Nephron progenitor cell (in vitro differentiated cells): Measurements from ENCODE around the gene CGNL1.

Experiments
- DNase-seq: peaks from one replicate; pipeline ENCODE4 v3.0.0; 2021
- H3K27ac Mint-ChIP-seq: 2 replicates; pipeline ENCODE4 v1.8.0; 2021; ENCODE audit warnings: mild to moderate bottlenecking, moderate library complexity, mixed read lengths
- H3K27me3 Mint-ChIP-seq: 2 replicates; pipeline ENCODE4 v1.8.0; 2021; ENCODE audit warnings: mild to moderate bottlenecking, low read depth, mixed read lengths; ENCODE audit not compliant: poor library complexity
- H3K36me3 Mint-ChIP-seq: 2 replicates; pipeline ENCODE4 v1.8.0; 2021; ENCODE audit warnings: low read depth, mixed read lengths
- H3K4me1 Mint-ChIP-seq: 2 replicates; pipeline ENCODE4 v1.8.0; 2021; ENCODE audit warnings: mixed read lengths
- H3K4me3 Mint-ChIP-seq: 2 replicates; pipeline ENCODE4 v1.8.0; 2021; ENCODE audit warnings: mild to moderate bottlenecking, moderate library complexity, mixed read lengths
- H3K9me3 Mint-ChIP-seq: 2 replicates; pipeline ENCODE4 v1.8.0; 2021; ENCODE audit warnings: mild to moderate bottlenecking, moderate library complexity, mixed read lengths
- TF ChIP-seq, protein P1 (sequence below): fragments of 200-600 bp; sonication (generic); IDR thresholded peaks from 2 replicates; pipeline ENCODE4 v1.5.0; 2021; ENCODE audit warnings: antibody characterized with exemption

The CGNL1 gene

DNA sequence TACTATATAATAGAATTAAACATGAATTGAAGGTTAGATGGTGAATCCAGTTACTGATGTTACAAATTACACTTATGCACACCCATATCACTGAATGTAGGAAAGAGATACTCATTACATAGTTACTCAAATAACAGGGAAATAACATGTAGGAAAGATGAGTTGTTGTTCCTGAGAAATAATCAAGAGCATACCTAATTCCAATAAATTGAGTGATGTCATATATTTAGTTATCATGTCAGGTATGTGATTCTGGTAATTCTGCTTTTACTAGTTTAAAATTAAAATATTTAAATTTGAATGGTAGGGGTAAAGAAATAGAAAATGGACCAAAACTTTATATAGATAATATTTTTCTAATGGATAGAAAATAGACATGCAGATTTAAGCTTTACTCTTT lies 112.8 kb downstream of the CGNL1 start:
- TF ChIP-seq, protein P1, sequence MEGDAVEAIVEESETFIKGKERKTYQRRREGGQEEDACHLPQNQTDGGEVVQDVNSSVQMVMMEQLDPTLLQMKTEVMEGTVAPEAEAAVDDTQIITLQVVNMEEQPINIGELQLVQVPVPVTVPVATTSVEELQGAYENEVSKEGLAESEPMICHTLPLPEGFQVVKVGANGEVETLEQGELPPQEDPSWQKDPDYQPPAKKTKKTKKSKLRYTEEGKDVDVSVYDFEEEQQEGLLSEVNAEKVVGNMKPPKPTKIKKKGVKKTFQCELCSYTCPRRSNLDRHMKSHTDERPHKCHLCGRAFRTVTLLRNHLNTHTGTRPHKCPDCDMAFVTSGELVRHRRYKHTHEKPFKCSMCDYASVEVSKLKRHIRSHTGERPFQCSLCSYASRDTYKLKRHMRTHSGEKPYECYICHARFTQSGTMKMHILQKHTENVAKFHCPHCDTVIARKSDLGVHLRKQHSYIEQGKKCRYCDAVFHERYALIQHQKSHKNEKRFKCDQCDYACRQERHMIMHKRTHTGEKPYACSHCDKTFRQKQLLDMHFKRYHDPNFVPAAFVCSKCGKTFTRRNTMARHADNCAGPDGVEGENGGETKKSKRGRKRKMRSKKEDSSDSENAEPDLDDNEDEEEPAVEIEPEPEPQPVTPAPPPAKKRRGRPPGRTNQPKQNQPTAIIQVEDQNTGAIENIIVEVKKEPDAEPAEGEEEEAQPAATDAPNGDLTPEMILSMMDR: no peak
- H3K4me1 Mint-ChIP-seq: peaks cover 14% of the 10 kb centered on the region
- no peak overlapping the region for H3K4me3 Mint-ChIP-seq
- no peak for DNase-seq
- peaks cover 9% of the 10 kb centered on the region for H3K27me3 Mint-ChIP-seq
- no peak overlapping the region for H3K27ac Mint-ChIP-seq
- no peaks in the 10 kb centered on the region for H3K9me3 Mint-ChIP-seq
- H3K36me3 Mint-ChIP-seq: no peaks in the 10 kb centered on the region

DNA sequence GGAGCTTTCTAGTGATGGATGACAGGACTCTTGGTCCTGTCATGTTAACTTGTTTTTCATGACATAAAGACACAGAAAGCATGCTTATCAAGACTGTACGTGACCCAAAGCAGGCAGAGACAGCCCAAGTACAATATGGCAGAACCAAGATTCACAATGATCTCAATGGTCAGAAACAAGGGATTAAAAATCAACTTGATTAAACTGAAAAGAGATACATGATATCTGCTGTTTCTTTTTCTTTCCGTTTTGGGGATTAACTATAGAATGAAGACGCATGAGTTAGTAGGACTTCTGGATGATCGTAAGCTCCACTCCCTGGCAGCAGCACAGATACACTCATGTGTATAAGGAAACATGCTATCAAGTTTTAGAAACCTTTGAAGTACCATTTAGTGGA lies 117.0 kb downstream of the CGNL1 start:
- Mint-ChIP-seq H3K4me1 (peaks cover 16% of the 10 kb centered on the region), H3K36me3 (no peaks in the 10 kb centered on the region), H3K27me3 (peaks cover 7% of the 10 kb centered on the region), H3K9me3 (no peaks in the 10 kb centered on the region), H3K4me3 (no peak overlapping the region), H3K27ac (no peak overlapping the region)
- DNase-seq: no peak
- TF ChIP-seq, protein P1: no peak

- Mint-ChIP-seq H3K27ac (no peak overlapping the region), H3K9me3 (no peaks in the 10 kb centered on the region), H3K27me3 (peaks cover 11% of the 10 kb centered on the region), H3K4me3 (no peak overlapping the region), H3K36me3 (no peaks in the 10 kb centered on the region), H3K4me1 (peaks cover 25% of the 10 kb centered on the region)
- DNase-seq: no peak
- TF ChIP-seq, protein P1: no peak
Measured at GRCh38 chr15:57494581-57494980, 118.3 kb downstream of the CGNL1 start.

DNA sequence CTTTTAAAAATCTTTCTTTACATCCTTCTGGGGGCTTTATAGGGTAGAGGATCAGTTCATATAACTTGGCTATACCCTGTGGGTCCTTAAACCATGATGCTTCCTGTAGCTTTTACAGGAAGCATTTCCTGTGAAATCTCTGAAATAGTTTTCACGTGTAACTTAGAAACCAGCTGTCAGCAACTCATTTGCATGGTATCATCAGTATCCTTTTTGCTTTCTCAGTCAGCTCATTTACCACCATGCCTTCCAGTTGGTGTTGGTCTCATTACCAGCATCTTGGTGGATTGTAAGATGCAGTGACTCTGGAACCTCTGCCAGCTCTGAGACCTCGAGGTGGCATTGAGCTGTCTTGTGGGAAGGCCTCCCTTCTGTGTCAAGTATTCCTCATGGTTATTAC lies 118.7 kb downstream of the CGNL1 start:
- Mint-ChIP-seq H3K27ac (no peak overlapping the region), H3K4me1 (peaks cover 30% of the 10 kb centered on the region), H3K27me3 (peaks cover 11% of the 10 kb centered on the region)

GRCh38 chr15:57495554-57496165 lies 119.4 kb downstream of the CGNL1 start:
- H3K27ac Mint-ChIP-seq: no peak overlapping the region
- H3K4me1 Mint-ChIP-seq: peaks cover 36% of the 10 kb centered on the region
- peaks cover 11% of the 10 kb centered on the region for H3K27me3 Mint-ChIP-seq
- no peak overlapping the region for H3K4me3 Mint-ChIP-seq
- no peaks in the 10 kb centered on the region for H3K36me3 Mint-ChIP-seq
- no peak for DNase-seq
- TF ChIP-seq, protein P1: no peak
- no peaks in the 10 kb centered on the region for H3K9me3 Mint-ChIP-seq

More for the DNA sequence above, 118.7 kb downstream of the CGNL1 start:
- no peaks in the 10 kb centered on the region for H3K9me3 Mint-ChIP-seq
- H3K4me3 Mint-ChIP-seq: no peak overlapping the region
- no peak for DNase-seq
- H3K36me3 Mint-ChIP-seq: no peaks in the 10 kb centered on the region
- TF ChIP-seq, protein P1: no peak

DNA sequence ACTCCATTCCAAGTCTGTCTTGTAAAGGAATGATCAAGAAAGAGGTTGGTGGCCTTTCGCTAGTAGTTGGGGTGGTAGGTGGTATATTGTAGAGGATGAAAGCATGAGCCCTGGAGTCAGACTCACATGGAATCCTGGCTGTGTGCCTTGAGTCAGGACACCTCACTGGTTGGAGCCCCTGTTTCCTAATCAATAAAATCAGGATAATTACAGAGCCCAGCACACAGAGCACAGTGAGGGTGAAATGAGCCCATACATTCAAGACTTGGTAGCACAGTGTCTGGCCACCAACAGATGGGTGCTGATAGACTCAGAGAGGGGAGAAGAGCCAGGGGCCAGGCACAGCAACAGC lies 120.3 kb downstream of the CGNL1 start:
- no peak overlapping the region for H3K27ac Mint-ChIP-seq
- H3K36me3 Mint-ChIP-seq: no peaks in the 10 kb centered on the region
- TF ChIP-seq, protein P1: no peak
- peaks cover 40% of the 10 kb centered on the region for H3K4me1 Mint-ChIP-seq
- H3K9me3 Mint-ChIP-seq: no peaks in the 10 kb centered on the region
- peaks cover 11% of the 10 kb centered on the region for H3K27me3 Mint-ChIP-seq
- no peak for DNase-seq
- no peak overlapping the region for H3K4me3 Mint-ChIP-seq
